Dermis microvascular lymphatic vessel endothelial cell (primary cell): ENCODE results near the gene HOXB6. TPM values are rescaled to one million over a fixed set of nuclear protein-coding genes. Genes with fewer than 3 reads are reported as not detected.

Experiments
- DNase-seq, 2 donors: peaks; one replicate each; pipeline versions ENCODE4 v3.0.0 to v3.0.0-alpha.2; 2010; ENCODE audit warnings: low read depth in 2 of 2
- total RNA-seq: library from RNA; depleted of rRNA; stranded (reverse); fragments of >200 nt; gene quantifications from 2 replicates; pipeline ENCODE4 v1.2.1, GENCODE V29; 2014

Gene HOXB6
- total RNA-seq, 1 donor from 2014 or later, result 3.3 TPM

DNA sequence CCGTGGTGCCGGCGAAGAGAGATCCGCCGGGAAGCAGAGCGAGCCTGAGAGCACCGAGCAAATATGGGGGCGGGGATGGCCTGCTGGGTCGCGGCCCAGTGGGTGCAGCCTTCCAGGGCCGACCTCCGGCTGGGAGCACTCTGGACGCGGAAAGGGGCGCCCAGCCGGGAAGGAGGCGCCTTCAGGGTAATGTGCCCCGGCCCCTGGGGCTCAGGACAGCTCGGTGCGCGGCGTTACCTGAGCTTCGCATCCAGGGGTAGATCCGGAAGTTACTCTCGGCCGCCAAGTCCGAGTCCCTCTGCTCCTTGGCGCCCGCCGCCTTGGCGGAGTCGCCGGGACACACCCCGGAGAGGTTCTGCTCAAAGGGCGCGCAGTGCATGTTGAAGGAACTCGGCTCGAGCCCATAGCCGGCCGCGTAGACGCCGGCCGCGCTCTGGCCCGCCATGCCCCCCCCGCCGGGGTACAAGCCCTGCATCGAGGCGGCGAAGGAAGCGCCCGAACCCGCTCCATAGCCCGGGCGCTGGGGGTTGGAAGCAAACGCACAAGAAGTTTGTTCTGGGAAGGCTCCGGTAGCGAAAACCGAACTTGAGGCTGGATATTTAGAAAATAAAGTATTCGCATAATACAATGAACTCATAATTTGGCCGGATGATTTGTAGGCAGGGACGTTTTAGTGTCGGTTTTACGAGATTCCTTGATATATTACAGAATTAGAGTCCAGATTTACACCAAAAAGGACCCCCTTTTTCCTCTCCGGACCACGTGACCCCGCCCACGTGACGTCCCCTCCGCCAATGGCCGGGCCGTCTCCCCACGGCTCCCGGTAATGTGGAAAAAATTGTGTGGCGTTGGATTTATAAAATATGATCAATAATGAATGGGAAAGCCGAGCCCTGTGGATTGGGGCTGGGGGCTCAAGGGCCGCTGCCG lies 5.8 kb upstream of the HOXB6 start, which contains the start of gene HOXB7:
HOXB7 (minus strand) TSS at position 736 of the 930 bp plus-strand sequence; CDS start at position 637, 99 bp downstream.
- peak in 1 of 2 donors; percentile 69 for DNase-seq

DNA sequence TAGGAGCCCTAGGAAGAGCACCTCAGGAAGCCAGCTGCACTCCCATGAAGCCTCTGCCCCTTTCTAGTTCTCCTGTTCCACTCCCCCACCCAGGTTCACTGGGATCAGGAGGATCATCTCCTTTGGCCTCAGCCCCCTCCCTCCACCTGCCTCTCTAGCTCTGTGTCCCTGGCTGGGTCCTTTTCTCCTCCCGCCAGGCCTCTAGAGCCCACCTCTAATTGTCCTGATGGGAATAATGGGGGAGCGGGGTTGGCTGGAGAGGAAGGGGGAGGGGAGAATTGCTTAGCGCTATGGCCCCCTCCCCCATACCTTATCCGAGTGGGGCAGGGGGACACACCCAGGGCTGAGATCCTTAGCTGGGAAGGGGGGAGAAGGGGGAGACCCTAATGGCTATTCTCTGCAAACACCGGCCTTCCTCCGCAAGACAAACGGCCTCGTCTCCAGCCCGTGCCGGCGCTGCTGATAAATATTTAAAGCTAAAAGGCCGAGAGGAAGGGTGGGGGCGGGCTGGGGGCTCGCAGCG lies 5.0 kb upstream of the HOXB6 start:
- DNase-seq, result no peak

DNA sequence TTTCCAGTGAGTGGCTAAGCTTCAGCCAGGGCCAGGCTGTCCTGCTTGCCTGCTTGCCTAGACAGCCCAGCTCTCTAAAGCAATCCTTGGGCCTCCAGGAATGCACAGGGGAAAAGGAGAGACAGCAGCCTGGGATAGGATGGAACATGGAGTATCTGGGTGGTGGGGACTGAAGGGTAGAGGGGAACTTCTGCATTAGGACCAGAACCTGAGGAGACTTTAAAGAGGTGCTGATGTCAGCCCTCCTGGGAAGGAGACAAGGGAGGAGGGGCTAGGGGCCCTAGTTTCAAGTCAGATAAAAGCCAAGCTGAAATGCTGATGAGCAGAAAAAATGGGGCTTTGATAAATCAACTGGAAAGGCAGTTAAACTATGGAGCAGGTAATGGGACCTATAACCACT lies 4.2 kb upstream of the HOXB6 start:
- DNase-seq, result no peak

DNA sequence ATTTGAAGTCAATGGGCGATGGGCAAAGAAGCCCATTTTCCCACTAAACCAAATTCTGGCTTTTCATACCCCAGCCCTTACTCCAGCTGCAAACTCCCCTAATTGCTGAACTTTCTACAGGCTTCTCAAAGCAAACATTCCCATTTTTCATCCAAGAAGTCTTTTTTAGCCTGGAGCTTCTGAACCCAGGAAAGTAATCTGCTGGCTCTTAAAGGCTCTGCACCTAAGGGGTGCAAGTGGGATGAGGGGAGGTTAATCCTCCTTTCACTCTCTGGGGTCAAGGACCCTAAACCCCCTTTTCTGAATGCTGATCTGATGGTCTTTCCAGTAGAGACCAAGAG lies 3.7 kb upstream of the HOXB6 start:
- no peak for DNase-seq

DNA sequence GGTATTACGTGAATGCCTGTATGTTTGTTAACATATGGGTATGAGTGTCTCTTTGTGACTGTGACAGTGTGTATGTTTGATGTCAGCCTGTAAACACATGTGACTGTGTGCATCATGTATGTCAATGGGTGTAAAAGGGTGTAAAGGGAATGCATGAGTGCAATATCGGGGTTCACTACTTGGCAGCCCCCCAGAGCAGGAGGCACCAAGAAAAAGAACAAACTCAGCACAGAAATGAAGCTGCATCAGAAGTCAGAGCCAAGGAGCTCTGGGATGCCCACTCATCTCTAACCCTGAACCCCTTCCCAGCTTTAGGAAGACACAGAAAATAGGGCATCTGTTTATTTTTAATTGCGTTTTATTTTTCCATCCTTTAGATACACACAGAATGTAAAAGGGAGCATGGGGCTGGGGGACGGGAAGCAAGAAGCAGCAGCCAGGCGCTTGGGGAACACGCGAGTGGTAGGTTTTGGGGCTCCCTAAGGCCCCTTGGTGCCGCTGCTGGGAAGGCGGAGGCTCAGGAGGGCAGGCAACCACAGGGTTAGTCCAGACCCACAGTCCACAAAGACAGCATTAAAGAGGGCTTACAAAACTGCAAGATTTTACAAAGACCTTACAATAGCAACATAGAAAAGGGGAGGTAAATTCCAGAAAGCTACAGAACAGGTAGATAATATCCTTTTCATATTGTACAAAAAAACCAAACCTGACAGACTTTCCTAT lies 2.3 kb upstream of the HOXB6 start:
- no peak for DNase-seq

DNA sequence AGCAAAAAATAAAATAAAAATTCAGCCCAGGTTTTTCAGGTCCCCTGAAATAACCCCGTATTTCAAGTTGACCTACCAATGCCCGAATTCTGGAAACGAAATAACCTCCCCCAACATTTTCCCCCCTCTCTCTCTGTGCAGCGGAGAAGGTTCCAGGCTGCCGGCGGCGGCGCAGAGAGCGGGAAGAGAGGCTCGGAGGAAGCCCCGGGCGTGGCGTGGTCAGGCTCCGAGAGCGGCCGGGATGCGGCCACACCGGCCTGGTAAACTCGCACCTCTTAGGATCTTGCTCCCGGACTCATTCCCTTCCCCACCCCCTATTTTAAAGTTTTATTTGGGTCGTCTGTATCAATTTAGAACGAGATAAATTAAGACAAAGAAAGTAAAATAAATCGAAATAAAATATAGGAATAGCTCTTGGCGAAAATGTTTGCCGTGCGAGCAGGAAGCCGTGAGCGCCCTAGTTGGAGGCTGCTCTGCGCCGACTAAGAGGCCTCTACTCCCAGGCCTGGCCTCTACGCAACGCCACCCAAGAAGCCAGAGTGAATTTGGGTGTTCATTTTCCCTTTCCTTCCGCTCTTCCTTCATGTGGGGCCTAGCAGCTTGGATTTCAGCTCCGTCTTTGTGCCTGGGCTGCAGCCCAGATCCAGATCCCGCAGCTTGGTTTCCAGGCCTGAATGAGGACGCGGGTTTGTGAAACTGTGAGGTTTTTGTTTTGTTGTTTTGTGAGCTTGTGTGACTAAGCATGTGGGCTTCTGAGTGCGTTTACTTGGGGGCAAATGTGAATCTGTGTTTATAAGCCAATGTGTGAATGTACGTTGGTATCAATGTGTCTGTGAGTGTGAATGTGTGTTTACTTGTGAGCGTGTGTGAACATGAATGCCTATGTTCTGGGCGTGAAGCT lies 1.5 kb upstream of the HOXB6 start:
- no peak for DNase-seq

DNA sequence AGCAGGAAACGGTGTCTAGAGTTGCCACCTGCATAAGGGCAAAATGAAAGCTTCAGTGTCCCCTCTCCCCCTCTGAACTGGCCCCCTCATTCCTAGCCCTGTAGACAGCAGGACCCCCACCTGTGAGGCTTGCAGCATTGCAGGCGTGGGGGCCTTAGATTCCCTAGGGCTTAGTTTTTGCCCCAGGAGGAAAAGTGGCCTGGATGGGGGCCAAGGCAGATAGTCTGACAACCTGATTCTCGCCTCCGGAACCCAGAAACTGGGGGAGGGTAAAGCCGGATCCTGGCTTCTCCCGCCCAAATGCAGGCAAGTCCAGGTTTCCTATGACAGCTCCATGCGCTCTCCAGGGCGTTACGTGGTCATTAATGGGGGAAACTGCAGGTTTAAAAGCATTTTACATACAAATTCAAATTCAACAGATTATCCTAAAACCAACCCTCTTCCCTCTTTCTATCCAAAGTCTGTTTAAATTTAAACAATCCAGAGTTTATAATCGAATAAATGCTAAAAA lies 678 bp upstream of the HOXB6 start:
- DNase-seq, result no peak

DNA sequence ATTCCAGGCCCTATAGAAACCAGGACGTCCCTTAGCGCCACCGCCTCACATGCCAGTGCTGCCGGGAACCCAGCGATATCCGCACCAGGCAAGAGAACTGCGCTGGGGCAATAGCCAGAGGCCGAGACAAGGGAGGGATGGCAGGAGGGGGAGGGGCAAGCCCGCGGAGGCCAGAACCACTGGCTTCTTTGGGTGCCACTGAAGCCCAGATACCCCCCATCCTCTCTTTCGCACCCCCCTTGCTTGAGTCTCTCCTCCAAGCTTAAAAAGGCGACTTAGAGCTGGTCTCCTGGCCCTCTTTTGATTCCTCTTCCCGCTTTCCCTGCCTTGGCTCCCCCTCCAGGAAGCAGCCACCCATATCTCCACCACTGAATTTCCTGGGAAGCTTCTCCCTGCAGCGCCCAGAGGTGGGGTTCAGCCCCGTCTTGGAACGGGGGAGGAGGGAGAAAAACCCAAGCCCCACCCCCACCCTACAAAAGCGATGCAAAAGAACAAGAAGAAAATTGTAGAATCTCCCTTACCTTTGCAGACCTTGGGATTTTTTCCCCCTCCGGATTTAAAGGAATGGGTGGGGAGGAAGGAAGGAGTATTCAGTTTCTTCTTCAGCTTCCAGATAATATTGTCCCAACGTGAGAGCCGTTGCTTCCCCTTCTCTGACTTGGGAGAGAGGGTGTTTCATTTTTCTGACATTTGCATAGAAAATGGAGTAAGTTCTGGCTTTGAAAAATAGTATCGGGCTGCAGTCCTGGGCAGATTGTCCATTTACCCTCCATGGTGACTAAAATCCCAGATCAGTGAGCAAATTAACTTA lies 622 bp downstream of the HOXB6 start:
- peak in 1 of 2 donors; percentile 55 for DNase-seq

DNA sequence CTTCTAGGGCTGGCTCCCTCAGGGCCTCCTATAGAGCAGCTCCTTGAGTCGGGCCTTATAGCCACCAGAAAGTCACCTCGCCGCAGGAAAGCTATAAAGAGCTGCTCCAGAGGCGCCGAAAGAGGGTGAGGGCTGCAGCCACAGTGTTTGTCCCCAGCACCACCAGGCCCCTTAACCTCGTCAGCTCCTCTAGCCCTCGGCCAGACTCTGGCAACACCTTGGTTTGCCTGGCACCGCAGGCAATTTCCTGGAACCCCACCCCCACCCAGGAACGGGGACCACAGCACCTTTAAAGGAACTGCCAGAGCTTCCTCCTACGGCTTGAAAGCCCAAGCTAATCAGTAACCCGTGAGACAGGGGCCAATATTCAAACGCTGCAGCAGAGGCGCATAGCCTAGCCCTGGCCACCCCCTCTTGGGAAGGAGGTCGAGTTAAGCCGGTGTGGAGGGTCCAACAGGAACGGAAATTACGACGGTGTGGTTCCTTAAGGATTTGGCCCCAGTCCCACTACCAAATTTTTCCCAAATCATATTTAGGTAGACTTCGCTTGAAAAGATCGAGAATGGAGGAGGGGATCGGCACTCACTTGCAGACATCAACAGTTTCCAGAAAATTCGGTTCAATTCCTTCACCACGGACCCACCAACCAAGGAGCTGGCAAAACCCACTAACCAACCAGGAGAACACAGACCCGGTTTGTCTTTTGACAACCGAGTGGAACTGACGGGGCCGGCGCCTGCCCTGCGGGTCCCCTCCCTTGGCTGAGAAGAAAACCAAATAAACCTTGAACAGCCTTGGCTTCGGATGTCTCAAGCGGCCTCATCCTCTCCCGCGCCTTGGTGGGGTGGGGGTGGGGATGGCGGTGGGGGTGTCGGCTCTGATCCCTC lies 3.0 kb downstream of the HOXB6 start:
- DNase-seq, result no peak

DNA sequence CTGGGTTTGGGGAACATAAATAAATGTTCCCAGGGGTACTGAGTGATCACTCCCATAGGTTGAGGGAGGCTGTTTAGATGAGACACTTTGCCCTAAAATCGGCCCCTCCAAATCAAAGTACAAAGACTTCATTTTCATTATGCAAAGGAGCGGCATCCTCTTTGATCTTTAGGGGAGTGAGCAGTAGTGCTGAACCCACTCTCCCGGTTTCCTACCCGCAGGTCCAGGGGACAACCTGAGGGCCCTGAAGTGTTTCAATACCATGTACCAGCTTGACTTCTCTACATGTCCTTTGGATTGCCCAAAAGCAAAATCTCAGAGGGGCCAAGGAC lies 3.6 kb downstream of the HOXB6 start:
- no peak for DNase-seq

DNA sequence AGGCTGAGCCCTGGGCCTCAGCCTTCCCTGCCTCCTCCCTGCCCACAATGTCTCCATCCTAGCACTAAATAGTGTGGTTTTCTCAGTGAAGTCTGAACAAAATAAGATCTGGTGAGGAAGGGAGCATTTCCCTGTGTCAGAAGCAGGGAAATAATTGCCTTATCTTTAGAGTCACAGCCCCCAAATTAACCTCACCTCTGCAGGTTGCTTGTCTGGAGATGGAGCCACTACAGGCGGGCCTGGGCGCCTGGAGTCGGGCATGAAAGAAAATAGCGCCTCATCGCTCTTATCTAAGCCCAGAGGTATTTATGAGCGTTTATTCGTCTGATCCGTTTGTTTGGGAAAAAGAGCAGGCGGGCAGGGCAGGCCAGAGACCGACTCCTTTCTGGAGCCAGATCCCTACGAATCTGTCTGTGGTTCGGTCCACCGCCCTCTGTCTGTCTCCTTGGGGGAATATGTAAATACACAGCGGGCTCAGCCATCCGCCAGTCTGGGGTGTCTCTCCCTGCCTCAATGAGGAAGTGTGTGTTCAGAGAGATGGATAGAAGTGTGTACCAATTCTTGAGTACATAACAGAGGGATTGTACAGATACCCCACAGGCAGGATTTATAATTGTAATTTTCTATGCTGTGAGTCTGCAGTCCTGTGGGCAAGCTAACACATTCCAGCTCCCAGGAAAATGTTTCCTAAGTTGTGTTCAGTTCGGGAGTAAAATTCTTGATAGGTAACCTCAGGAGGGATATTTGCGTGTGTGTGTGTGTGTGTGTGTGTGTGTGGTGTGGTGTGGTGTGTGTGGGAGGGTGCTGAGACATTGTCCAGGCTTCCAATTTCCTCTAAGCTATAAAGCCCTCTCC lies 4.3 kb downstream of the HOXB6 start:
- no peak for DNase-seq

DNA sequence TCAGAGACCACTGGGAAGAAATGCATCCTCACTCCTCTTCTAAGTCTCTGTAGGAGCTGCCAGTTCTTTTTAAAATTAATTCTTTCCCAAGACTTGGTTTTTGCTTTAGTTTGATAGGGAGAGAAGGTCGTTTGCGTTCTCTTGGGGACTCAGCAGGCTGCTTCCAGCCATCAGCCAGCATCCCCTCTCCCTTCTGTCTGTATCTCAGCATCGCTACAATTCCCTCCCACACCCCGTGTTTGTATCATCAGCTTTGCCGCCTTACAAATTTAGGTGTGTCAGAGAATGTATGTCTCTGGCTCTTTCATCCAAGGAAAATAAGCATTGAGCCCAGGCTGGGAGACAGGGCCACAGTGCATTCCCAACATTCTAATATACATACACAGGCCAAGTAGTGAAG lies 5.4 kb downstream of the HOXB6 start:
- DNase-seq, result no peak

DNA sequence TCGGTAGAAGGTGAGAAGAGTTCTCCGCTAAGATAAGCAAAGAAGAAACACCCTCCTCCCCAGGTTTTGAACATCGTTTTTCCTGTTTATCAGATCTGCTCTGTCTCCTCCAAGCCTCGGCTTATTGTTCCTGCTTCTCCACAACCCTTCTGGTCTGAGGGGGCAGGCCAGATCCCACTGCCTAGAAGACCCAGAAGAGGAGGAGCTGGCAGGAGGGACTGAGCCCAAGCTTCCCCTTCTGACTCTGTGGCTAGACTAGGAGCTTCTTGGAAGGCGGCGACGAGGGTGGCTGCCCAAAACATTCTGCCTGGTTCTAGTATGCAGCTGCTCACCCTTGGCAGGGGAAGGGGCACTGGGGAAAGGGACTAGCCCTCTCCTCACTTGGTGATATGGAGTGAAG lies 6.0 kb downstream of the HOXB6 start:
- no peak for DNase-seq

DNA sequence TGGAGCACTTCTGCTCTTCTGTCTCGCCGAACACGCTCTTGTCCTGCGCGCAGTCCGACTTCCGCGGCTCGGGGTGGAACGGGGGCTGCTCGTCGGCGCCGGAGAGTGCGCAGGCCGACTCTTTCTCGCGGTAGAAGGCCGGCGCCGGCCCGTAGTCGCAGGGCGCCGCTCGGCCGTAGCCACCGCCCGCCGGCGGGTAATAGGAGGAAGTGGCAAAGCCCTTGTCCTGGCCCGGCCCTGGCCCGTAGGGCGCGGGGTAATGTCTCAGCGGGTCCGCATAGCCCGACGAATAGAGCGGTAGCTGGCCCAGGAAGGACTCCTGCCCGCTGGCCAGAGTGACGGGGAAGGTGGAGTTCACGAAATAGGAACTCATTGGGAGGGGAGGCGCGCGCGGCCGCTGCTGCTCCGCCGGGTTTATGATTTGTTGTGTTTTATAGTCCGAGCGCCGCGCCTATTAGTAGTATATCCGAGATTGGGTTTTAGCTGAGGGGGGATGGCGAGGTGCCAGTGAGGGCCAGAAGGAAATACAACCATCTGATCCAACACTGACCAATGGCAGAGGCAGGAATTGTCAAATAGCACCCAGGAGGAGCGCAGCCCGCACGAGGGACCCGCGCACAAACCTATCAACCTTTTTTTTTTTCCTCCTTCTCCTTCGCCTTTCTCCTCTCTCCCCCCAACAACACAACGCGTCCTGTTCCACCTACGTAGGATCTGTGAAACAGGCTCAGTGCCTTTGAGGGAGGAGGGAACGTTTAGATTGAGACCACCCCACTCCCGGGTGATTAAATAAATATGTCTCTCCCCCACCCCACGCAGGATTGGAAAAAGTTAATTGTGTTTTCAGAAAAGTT lies 6.8 kb downstream of the HOXB6 start:
- peak in 1 of 2 donors; percentile 72 for DNase-seq

DNA sequence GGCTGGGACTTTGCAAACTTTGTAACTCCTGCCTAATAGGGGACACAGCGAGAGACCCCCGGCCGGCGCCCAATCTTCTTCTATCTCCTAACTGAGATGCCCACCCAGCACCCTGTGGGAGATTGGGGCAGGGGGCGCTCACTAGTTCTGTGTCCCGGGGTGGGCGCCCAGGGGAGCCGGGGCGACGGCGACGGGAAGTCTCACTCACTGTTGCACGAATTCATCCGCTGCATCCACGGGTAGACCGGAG lies 7.3 kb downstream of the HOXB6 start:
- no peak for DNase-seq

DNA sequence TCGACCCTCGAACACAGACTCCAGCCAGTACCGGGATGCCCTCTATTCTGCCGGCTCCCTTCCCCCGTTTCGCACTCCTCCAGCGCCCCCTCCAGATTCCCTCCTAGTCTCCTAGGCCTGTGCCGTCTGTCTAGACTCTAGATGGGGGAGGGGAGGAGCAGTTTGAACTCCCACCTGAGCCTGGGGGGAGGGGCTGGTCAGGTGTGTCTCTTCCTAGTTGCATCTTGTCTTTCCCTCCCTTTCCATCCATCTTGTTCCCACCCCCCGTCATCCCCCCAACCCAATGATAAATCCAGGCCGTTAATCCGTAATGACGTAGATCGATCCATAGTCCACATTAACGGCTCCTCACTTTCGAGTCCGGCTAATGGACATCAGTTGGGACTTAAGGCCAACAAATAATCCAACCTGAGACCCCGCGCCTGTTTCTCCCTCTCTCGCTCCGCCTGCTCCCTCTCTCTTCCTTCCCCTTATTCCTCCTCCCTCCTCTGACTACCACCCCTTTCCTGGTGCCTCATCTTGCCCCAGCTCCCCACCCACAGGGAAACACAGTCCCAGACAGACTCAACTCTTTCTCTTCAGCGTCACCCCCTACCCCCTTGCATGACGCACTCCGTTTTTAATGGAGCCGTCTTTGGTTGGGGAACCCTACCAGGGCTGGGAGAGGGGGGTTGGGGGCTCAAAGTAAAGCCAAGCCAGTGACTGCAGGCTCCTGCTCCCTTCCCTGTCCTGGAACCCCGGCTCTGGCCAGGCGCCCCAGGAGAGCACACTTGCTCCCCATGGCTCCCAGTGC lies 7.9 kb downstream of the HOXB6 start:
- DNase-seq, result no peak
